Retinal pigment epithelial cell (primary cell): ENCODE results near the gene CSNK2A3.

Source experiments
- DNase-seq: peaks from one replicate; pipeline ENCODE4 v3.0.0-alpha.2; 2010; ENCODE audit warnings: low read depth
- H3K4me3 ChIP-seq: 2 replicates; pipeline ENCODE4 v1.5.1; 2011; ENCODE audit warnings: mild to moderate bottlenecking, low read length, control low read depth, moderate library complexity
- TF ChIP-seq, protein P1 (sequence below): conservative IDR thresholded peaks from 2 replicates; pipeline ENCODE4 v1.5.1; 2011; ENCODE audit warnings: low read depth, low read length, control low read depth, inconsistent platforms

Gene CSNK2A3

DNA sequence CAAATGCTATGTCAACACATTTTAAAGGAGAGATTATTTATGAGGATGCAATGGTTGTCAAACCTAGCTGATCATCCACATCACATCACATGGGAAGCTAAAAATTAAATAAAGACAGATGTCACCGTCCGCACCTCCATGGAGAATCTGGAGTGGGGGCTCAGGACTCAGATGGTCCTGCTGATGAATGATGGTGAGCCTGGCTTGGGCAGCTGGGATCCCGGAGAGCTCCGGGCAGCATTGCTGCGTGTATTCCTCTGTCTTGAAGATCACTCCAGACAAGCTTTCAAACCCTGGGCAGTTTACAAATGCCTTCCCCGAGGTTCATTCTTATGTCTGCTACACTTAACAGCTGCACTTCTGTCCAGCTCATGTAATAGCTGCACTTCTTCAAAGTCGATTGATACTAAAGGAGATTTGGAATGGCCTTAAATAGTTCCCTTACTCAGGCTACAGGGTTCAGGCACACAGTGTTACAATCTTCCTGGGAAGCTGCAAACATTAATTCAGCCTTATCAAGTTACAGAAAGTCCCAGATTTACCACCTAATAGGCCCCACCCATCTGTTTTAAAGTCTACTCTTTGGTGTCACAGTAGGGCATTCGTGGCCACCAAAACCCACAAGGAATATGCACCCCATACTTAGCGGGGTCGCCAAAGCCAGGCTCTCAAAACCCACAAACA lies 34.7 kb upstream of the CSNK2A3 start:
- TF ChIP-seq, protein P1, sequence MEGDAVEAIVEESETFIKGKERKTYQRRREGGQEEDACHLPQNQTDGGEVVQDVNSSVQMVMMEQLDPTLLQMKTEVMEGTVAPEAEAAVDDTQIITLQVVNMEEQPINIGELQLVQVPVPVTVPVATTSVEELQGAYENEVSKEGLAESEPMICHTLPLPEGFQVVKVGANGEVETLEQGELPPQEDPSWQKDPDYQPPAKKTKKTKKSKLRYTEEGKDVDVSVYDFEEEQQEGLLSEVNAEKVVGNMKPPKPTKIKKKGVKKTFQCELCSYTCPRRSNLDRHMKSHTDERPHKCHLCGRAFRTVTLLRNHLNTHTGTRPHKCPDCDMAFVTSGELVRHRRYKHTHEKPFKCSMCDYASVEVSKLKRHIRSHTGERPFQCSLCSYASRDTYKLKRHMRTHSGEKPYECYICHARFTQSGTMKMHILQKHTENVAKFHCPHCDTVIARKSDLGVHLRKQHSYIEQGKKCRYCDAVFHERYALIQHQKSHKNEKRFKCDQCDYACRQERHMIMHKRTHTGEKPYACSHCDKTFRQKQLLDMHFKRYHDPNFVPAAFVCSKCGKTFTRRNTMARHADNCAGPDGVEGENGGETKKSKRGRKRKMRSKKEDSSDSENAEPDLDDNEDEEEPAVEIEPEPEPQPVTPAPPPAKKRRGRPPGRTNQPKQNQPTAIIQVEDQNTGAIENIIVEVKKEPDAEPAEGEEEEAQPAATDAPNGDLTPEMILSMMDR: no peak
- DNase-seq: no peak
- H3K4me3 ChIP-seq: no peak overlapping the region

DNA sequence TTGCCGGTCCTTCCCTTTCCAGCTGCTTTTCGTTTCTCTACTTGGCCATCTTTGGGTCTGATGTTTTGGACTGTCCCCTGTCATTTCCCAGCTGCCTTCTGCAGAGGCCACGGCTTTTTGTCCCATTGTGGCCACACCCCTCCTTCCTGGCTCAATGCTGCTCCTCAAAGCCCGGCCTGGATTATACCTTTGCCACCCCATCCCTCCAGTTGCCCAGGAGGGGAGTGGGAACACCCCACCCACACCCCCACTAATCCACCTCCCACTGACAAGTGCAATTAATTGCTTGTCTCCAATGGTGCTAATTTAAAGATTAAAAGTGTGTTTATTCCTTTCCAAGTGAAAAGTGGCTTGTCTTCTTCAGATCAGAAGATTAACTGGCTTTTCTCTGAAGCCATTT lies 34.2 kb upstream of the CSNK2A3 start:
- TF ChIP-seq, protein P1: no peak
- DNase-seq: no peak
- H3K4me3 ChIP-seq: no peak overlapping the region

DNA sequence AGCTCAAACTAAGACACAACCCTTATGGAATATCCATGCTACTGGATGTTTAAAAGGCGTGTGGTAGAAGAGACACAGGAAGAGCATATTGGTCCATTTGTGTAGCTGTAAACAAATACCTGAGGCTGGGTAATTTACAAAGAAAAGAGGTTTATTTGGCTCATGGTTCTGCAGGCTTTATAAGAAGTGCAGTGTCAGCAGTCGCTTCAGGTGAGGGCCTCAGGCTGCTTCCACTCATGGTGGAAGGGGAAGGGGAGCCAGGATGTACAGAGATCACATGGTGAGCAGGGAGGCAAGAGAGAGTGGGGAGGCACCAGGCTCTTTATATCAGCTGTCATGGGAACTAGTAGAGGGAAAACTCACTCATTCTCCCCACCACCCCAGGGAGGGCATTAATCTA lies 31.8 kb upstream of the CSNK2A3 start:
- TF ChIP-seq, protein P1: no peak
- H3K4me3 ChIP-seq: no peak overlapping the region
- no peak for DNase-seq

DNA sequence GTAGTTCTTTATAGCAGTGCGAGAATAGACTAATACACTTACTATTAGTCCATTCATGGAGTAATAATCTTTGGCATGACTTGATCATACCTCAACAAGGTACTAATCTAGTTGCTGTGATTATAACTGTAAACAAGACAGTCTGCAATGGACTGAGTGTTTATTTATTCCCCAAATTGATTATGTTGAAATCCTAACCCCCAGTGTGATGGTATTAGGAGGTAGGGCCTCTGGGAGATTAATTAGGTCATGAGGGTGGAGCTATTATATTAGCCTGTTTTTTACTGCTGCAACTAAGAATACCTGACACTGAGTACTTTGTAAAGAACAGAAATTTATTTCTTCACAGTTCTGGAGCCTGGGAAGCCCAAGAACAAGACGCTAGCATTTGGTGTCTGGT lies 30.9 kb upstream of the CSNK2A3 start:
- DNase-seq: no peak
- H3K4me3 ChIP-seq: no peak overlapping the region
- TF ChIP-seq, protein P1: no peak

DNA sequence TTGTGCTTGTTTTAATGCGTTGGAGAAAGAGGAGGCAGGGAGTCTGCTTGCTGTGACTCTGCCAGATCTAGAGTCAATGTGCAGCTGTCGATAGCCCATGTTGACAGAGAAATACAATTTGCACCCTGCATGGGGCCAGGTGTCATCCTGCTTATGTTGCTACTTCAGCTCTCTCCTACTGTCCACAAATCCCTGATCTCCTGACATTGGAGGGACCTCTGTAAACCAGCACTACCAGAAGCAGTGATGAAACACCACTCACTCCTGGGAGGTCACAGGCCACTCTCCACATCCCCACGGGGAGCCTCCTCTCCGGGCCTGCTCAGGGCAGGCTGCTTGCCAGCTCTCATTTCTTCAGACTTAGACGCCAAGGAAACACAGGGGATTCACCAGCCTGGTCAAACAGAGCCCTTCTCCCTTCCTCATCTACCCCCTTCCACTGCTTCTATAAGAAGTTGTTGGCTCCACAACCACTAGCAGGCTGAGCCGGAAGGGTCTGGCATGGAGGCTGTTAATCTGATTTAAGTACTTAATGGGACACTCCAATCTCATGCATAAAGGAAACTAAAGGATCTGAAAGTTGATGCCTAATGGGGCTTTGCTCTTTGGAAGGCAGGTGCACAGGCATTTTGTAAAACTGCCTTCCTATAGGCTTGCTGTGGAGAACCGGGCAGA lies 29.9 kb upstream of the CSNK2A3 start:
- DNase-seq: no peak
- no peak overlapping the region for H3K4me3 ChIP-seq
- TF ChIP-seq, protein P1: no peak

DNA sequence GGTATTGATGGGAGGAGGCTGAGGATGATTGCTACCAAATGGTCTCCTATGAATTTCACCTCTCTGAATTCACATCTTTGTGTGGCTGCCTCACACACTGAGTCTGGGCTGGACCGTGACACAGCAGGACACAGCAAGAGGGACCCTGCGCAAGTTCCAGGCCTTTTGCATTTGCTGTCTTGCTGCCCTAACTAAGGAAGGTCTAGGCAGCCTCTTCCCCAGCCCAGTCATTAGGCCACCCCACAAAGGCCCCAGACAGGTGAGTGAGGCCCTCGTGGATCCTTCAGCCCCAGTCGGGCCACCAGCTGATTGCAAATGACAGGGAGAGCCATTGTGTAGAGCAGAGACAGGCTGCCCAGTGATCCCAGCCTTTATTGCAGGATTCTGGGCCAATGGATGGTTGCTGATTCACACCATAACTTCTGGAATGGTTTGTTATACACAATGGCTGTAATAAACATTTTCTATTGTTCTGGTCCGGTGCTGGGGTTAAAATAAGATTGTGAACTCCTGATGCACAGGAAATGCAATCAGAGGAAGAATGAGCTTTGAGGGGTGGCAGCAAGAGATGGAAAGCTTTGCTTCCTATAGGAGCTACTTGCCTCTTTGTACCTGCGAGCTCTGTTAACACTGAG lies 28.5 kb upstream of the CSNK2A3 start:
- TF ChIP-seq, protein P1: no peak
- H3K4me3 ChIP-seq: no peak overlapping the region
- no peak for DNase-seq
